Measurements from ENCODE around the gene CNIH2.
"Not testable (repeated sequence)": the region's sequence is repeated elsewhere in the genome, so short reads cannot be mapped to it uniquely, and the experiment has no call there.

CNIH2 gene

DNA sequence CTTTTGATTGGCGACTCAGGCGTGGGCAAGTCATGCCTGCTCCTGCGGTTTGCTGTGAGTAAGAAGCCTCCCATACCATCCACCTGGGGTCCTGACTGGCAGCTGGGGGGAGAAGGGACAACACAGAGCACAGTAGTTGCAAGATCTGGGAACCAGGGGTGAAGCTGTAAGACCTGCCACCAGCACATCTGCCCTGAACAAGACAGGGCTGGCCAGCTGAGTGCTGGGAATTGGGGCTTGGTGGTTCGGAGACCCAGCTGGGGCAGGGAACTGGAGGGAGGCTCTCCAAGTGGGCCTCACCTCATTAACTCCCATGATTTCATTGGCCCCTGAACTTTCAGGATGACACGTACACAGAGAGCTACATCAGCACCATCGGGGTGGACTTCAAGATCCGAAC lies 6.2 kb upstream of the CNIH2 start:
- in situ Hi-C loops (cut with MboI; ENCODE audit: low sequenced_read_pairs, unreplicated experiment) = no loop called here
- TF ChIP-seq, protein P1, sequence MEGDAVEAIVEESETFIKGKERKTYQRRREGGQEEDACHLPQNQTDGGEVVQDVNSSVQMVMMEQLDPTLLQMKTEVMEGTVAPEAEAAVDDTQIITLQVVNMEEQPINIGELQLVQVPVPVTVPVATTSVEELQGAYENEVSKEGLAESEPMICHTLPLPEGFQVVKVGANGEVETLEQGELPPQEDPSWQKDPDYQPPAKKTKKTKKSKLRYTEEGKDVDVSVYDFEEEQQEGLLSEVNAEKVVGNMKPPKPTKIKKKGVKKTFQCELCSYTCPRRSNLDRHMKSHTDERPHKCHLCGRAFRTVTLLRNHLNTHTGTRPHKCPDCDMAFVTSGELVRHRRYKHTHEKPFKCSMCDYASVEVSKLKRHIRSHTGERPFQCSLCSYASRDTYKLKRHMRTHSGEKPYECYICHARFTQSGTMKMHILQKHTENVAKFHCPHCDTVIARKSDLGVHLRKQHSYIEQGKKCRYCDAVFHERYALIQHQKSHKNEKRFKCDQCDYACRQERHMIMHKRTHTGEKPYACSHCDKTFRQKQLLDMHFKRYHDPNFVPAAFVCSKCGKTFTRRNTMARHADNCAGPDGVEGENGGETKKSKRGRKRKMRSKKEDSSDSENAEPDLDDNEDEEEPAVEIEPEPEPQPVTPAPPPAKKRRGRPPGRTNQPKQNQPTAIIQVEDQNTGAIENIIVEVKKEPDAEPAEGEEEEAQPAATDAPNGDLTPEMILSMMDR (IDR thresholded peaks at IDR 0.05; ENCODE audit: borderline replicate concordance, control extremely low read depth, extremely low read depth, insufficient read depth, missing control alignments) = no peak

DNA sequence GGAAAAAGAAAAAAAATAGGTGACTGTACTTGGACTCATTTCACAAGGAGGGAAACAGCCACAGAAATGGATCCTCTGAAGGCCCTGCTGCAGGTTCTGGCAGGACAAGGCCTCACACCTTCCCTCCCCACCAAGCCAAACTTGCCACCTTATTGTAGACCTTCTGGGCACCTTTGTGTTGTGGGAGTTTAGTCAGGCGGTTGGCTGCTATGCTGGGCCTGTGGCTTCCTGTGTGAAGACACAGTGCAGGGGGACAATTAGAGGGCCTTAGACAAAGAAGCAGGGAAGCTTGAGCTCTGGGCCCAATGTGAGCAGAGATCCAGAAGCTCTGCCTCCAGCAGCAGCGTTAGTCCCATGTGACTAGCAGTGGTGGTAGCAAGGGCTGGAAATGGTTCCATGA lies 5.4 kb upstream of the CNIH2 start:
- TF ChIP-seq, protein P1 (IDR thresholded peaks at IDR 0.05; ENCODE audit: borderline replicate concordance, control extremely low read depth, extremely low read depth, insufficient read depth, missing control alignments) = no peak
- no peak for DNase-seq (ENCODE audit: low spot score)
- in situ Hi-C loops (cut with MboI; ENCODE audit: low sequenced_read_pairs, unreplicated experiment) = no loop called here

More for the DNA sequence above, 6.2 kb upstream of the CNIH2 start:
- no peak for DNase-seq (ENCODE audit: low spot score)

DNA sequence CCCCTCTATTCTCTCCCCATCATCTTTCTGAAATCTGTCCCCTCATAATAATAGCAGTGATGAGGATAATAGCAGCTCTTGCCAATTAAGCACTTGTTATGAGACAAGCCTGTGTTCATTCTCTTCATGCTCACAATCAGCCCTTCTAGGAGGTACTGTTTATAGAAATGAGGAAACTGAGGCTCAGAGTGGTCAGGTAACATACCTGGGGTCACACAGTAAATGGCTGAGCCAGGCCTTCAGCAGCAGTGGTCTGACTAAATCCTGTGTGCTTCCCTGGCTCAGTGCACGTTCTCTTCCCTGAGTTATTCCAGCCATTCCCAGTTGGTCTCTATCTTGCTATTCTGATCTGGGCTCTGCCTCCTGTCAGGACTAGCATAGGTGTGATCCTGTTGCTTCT lies 3.8 kb upstream of the CNIH2 start:
- TF ChIP-seq, protein P1 (IDR thresholded peaks at IDR 0.05; ENCODE audit: borderline replicate concordance, control extremely low read depth, extremely low read depth, insufficient read depth, missing control alignments) = no peak
- no peak for DNase-seq (ENCODE audit: low spot score)
- in situ Hi-C loops (cut with MboI; ENCODE audit: low sequenced_read_pairs, unreplicated experiment) = no loop called here

GRCh38 chr11:66275396-66275795 lies 2.6 kb upstream of the CNIH2 start:
- TF ChIP-seq, protein P1 (IDR thresholded peaks at IDR 0.05; ENCODE audit: borderline replicate concordance, control extremely low read depth, extremely low read depth, insufficient read depth, missing control alignments) = no peak
- no peak for DNase-seq (ENCODE audit: low spot score)
- in situ Hi-C loops (cut with MboI; ENCODE audit: low sequenced_read_pairs, unreplicated experiment) = no loop called here

GRCh38 chr11:66275984-66276612 lies 1.9 kb upstream of the CNIH2 start:
- TF ChIP-seq, protein P1 (IDR thresholded peaks at IDR 0.05; ENCODE audit: borderline replicate concordance, control extremely low read depth, extremely low read depth, insufficient read depth, missing control alignments) = no peak
- no peak for DNase-seq (ENCODE audit: low spot score)
- in situ Hi-C loops (cut with MboI; ENCODE audit: low sequenced_read_pairs, unreplicated experiment) = no loop called here

DNA sequence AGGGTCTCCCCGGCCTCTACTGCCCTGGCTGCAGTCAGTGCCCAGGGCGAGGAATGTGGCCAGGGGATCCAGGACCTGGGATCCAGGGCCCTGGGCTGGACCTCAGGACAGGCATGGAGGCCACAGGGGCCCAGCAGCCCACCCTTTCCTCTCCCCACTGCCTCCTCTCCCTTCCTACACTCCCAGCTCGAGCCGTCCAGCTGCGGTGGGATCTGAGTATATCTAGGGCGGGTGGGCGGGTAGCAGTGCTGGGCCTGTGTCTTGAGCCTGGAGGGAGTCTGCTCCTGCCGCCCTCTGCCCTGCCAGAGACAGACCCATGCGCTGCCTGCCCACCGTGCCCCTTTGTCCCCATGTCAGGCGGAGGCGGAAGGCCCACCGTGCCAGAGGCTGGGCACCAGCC lies 1.4 kb upstream of the CNIH2 start:
- DNase-seq (ENCODE audit: low spot score); in situ Hi-C loops (cut with MboI; ENCODE audit: low sequenced_read_pairs, unreplicated experiment): not testable (repeated sequence)

- DNase-seq (ENCODE audit: low spot score); in situ Hi-C loops (cut with MboI; ENCODE audit: low sequenced_read_pairs, unreplicated experiment): not testable (repeated sequence)
These were observed 911 bp upstream of the CNIH2 start for GRCh38 chr11:66277064-66277463.

All from GM13976 (cell line).